K562 (cell line): ENCODE results near the gene MAP4K4. TPM values are rescaled to one million over a fixed set of nuclear protein-coding genes. Genes with fewer than 3 reads are reported as not detected.

Source experiments
- ATAC-seq: fragments of 200-7000 bp; cut with Tn5 transposase; 3 replicates; pipeline ENCODE4 v1.9.1; 2020; ENCODE audit warnings: moderate library complexity
- BruUV-seq: library from RNA; stranded (reverse); fragments of 400-500 nt; replicated peaks from 2 replicates; lab custom pipeline; 2021; lab: Mats Ljungman, UMichigan
- CTCF ChIA-PET: fragments of 300-600 bp; formaldehyde crosslinking; extraction: SDS; loops from one replicate; lab custom pipeline; 2021; ENCODE audit warnings: low intra/inter-chr PET ratio; lab: Yijun Ruan, JAX
- POLR2A ChIA-PET: fragments of 300-600, 350-650 bp; sonication (Branson Sonifier 250); formaldehyde crosslinking; extraction: SDS; loops from one replicate; lab custom pipeline; 2021; ENCODE audit warnings: antibody characterized with exemption, inconsistent platforms; lab: Yijun Ruan, JAX
- DNase-seq, 4 experiments: peaks; one replicate each; pipeline versions ENCODE4 v3.0.0 to v3.0.0-alpha.2; 2011 to 2018; ENCODE audit warnings: low spot score in 3 of 4, mixed read lengths in 3 of 4; ENCODE audit errors: extremely low read depth in 1 of 4
- FAIRE-seq: peaks from 2 replicates; lab custom pipeline; 2011; peaks lifted over from hg19 to GRCh38; lab: Jason Lieb, UNC
- H2AFZ ChIP-seq: 2 replicates; pipeline ENCODE4 v1.6.0; 2011; ENCODE audit warnings: low read depth, low read length, control low read depth, inconsistent platforms
- H3K27ac ChIP-seq: fragments of 200-600 bp; 3 replicates; pipeline ENCODE4 v1.8.0; 2011; ENCODE audit warnings: low read depth, mild to moderate bottlenecking, control low read depth, inconsistent platforms, low read length, moderate library complexity, mixed read lengths; ENCODE audit errors: extremely low read depth
- H3K27me3 ChIP-seq, 2 experiments: fragments of 300-600 bp in 1 of 2; 2 replicates in 1 of 2; 3 replicates in 1 of 2; pipeline versions ENCODE4 v1.6.0 to v1.8.0; 2011; ENCODE audit warnings: inconsistent platforms in 2 of 2, low read length in 2 of 2, mild to moderate bottlenecking in 1 of 2, mixed read lengths in 1 of 2, moderate library complexity in 1 of 2; ENCODE audit not compliant: control insufficient read depth in 2 of 2, insufficient read depth in 2 of 2
- H3K36me3 ChIP-seq: fragments of 300-600 bp; 3 replicates; pipeline ENCODE4 v1.8.0; 2011; ENCODE audit warnings: mild to moderate bottlenecking, low read length, inconsistent platforms; ENCODE audit not compliant: control insufficient read depth, insufficient read depth
- H3K4me1 ChIP-seq, 2 experiments: fragments of 200-600 bp in 1 of 2; replicated peaks in 1 of 2; 2 replicates in 1 of 2; 3 replicates in 1 of 2; pipeline versions ENCODE4 v1.5.1 to v1.8.0; 2011; ENCODE audit warnings: inconsistent platforms in 2 of 2, low read length in 2 of 2, mild to moderate bottlenecking in 1 of 2, mixed read lengths in 1 of 2, moderate library complexity in 1 of 2; ENCODE audit not compliant: control insufficient read depth in 2 of 2, insufficient read depth in 2 of 2
- H3K4me2 ChIP-seq: 2 replicates; pipeline ENCODE4 v1.6.1; 2011; ENCODE audit warnings: low read length, control low read depth, inconsistent platforms, mixed read lengths; ENCODE audit not compliant: insufficient read depth
- H3K4me3 ChIP-seq: fragments of 200-600 bp; sonication (generic), shearing (Covaris generic); 2 replicates; pipeline ENCODE4 v1.5.1; 2016; ENCODE audit warnings: control low read depth, inconsistent platforms
- H3K79me2 ChIP-seq: fragments of 200-600 bp; 3 replicates; pipeline ENCODE4 v1.8.0; 2011; ENCODE audit warnings: low read length, inconsistent platforms; ENCODE audit not compliant: control insufficient read depth, insufficient read depth
- H3K9ac ChIP-seq, 2 experiments: 2 replicates each; pipeline versions ENCODE4 v1.6.0 to v1.6.1; 2011; ENCODE audit warnings: low read depth in 2 of 2, low read length in 2 of 2, control low read depth in 1 of 2, inconsistent platforms in 1 of 2, mild to moderate bottlenecking in 1 of 2, mixed read lengths in 1 of 2; ENCODE audit not compliant: insufficient read depth in 1 of 2
- H3K9me1 ChIP-seq: one replicate; pipeline ENCODE4 v1.6.0; 2011; ENCODE audit warnings: inconsistent platforms, mild to moderate bottlenecking, low read length, moderate library complexity; ENCODE audit not compliant: control insufficient read depth, insufficient read depth
- H3K9me3 ChIP-seq: replicated peaks from 2 replicates; pipeline ENCODE4 v1.5.1; 2011; ENCODE audit warnings: low read depth, low read length, inconsistent platforms; ENCODE audit not compliant: control insufficient read depth, insufficient read depth
- H4K20me1 ChIP-seq: replicated peaks from 2 replicates; pipeline ENCODE4 v1.6.1; 2011; ENCODE audit warnings: low read length, inconsistent platforms, mixed read lengths; ENCODE audit not compliant: control insufficient read depth, insufficient read depth
- ELF4 ChIP-seq: fragments of 450-650 bp; formaldehyde crosslinking; IDR thresholded peaks from 2 replicates; pipeline ENCODE4 v1.4.0; 2022; ENCODE audit warnings: missing genetic modification characterization
- PREB ChIP-seq: sonication (generic); formaldehyde crosslinking; IDR thresholded peaks from 2 replicates; pipeline ENCODE4 v1.8.1; 2023; ENCODE audit warnings: mild to moderate bottlenecking, missing genetic modification reagents
- ZBTB33 ChIP-seq: sonication (generic); formaldehyde crosslinking; IDR thresholded peaks from 2 replicates; pipeline ENCODE4 v1.8.1; 2023; ENCODE audit warnings: mild to moderate bottlenecking, missing genetic modification reagents
- ZNF121 ChIP-seq: sonication (generic); formaldehyde crosslinking; conservative IDR thresholded peaks from 2 replicates; pipeline ENCODE4 v1.8.0; 2022; ENCODE audit warnings: missing genetic modification reagents
- ZNF23 ChIP-seq: fragments of 250-450 bp; sonication (Bioruptor Pico); IDR thresholded peaks from 2 replicates; pipeline ENCODE4 v1.4.0; 2020; ENCODE audit warnings: mild to moderate bottlenecking
- ZNF408 ChIP-seq: fragments of 250-450 bp; sonication (Bioruptor Pico); IDR thresholded peaks from 2 replicates; pipeline ENCODE4 v1.4.0; 2020; ENCODE audit warnings: low read depth, mild to moderate bottlenecking, moderate library complexity
- WGBS: fragments of 100-300 bp; shearing (Covaris generic); methylation state at CpG from one replicate; pipeline ENCODE4 v1.1.6; 2016; ENCODE audit warnings: low coverage, mixed read lengths; ENCODE audit not compliant: insufficient coverage; ENCODE audit errors: missing lambda C conversion rate; 5-methylcytosine and 5-hydroxymethylcytosine counted together
- in situ Hi-C: fragments of 300-500 bp; cut with MboI; formaldehyde crosslinking; loops from 4 replicates; pipeline ENCODE4 v1.15.0; 2018; ENCODE audit warnings: inconsistent platforms, mixed read lengths
- intact Hi-C: fragments of 100-400 bp; cut with micrococcal nuclease; formaldehyde crosslinking; loops from 2 replicates; pipeline ENCODE4 v1.14.2; 2022
- polyA plus RNA-seq, 8 experiments: library from polyadenylated mRNA; depleted of rRNA in 4 of 8; stranded (reverse) in 5 of 8; unstranded in 3 of 8; fragments of >200 nt; fragmentation: Nextera tagmentation in 2 of 8; fragmentation: Illumina TruSeq in 1 of 8; extraction: Ambion mirVana in 2 of 8; extraction: Trizol in 1 of 8; gene quantifications; 2 replicates each; pipeline versions ENCODE4 v1.2.1 to v1.2.3, GENCODE V29; 2011 to 2014; ENCODE audit warnings: inconsistent platforms in 1 of 8, missing spikeins in 1 of 8
- total RNA-seq, 7 experiments: library from RNA; depleted of rRNA in 6 of 7; stranded (reverse); fragments of >200 nt in 6 of 7; fragmentation: Illumina TruSeq in 2 of 7; extraction: Trizol in 2 of 7; gene quantifications; 2 replicates each; pipeline versions ENCODE4 v1.2.1 to v1.2.3, GENCODE V29; 2011 to 2021; ENCODE audit warnings: low replicate concordance in 1 of 7
- TF ChIP-seq, protein P1 (sequence below): sonication (generic); IDR thresholded peaks from 2 replicates; pipeline ENCODE4 v1.6.1; 2016

MAP4K4 gene
- total and polyA plus RNA-seq, 9 of the 15 experiments (the other 6 are each of a cell fraction or from before 2014, with no cell fraction given), result 7.6 to 76.4 (median 50.6) TPM

- no peaks in the 10 kb centered on the region for H3K9me3 ChIP-seq
- H3K9me1 ChIP-seq, result no peaks in the 10 kb centered on the region
- no peak for FAIRE-seq
- BruUV-seq, result no TSS peak
- peaks cover 0 to 18% of the 10 kb centered on the region in 2 experiments; a peak in 2 of 5 replicates for H3K4me1 ChIP-seq
- H3K27me3 ChIP-seq, result no peaks in the 10 kb centered on the region
- 65% methylated on average over 2 of the region's 2 CpGs for WGBS
- no peak overlapping the region for H3K9ac ChIP-seq
- DNase-seq, result no peak
- H4K20me1 ChIP-seq, result peaks cover 18% of the 10 kb centered on the region
- H2AFZ ChIP-seq, result no peak overlapping the region
- no peaks in the 10 kb centered on the region for H3K36me3 ChIP-seq
- H3K4me2 ChIP-seq, result no peak overlapping the region
- no peak overlapping the region for H3K4me3 ChIP-seq
- ChIA-PET CTCF (interaction anchor here (1.1 kb wide), 1 partner anchor 60 kb away, joined by 3 read pairs; no protein-coding TSS in a partner anchor), POLR2A (no interaction called here)
- in situ Hi-C loops, result loop anchor here (5.0 kb wide), 1 partner anchor 50 kb away; no protein-coding TSS in a partner anchor
- intact Hi-C loops, result loop anchor here (2.0 kb wide), 1 partner anchor 59 kb away; no protein-coding TSS in a partner anchor
- TF ChIP-seq, protein P1, sequence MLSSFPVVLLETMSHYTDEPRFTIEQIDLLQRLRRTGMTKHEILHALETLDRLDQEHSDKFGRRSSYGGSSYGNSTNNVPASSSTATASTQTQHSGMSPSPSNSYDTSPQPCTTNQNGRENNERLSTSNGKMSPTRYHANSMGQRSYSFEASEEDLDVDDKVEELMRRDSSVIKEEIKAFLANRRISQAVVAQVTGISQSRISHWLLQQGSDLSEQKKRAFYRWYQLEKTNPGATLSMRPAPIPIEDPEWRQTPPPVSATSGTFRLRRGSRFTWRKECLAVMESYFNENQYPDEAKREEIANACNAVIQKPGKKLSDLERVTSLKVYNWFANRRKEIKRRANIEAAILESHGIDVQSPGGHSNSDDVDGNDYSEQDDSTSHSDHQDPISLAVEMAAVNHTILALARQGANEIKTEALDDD, result no peak
- TF ChIP-seq PREB (CRISPR knock-in tag) (no peak), ZNF408 (CRISPR knock-in tag) (no peak), ELF4 (CRISPR knock-in tag) (no peak), ZNF23 (CRISPR knock-in tag) (no peak), ZBTB33 (CRISPR knock-in tag) (no peak), ZNF121 (CRISPR knock-in tag) (no peak)
- no peak overlapping the region for H3K27ac ChIP-seq
- H3K79me2 ChIP-seq, result peaks cover 83% of the 10 kb centered on the region
- no peak for ATAC-seq
These were observed 74.4 kb downstream of the MAP4K4 start for GRCh38 chr2:101771910-101772321.
